HG02610 (cell line): Measurements from ENCODE around the gene NEK6.

Experiments
- ATAC-seq: cut with Tn5 transposase; IDR thresholded peaks from one replicate; pipeline ENCODE4 v1.9.1; 2021; ENCODE audit warnings: mild to moderate bottlenecking, moderate library complexity; ENCODE audit not compliant: unreplicated experiment

NEK6 gene

GRCh38 chr9:124350494-124351263 lies 92.9 kb downstream of the NEK6 start:
- ATAC-seq: no peak

GRCh38 chr9:124351672-124352468 lies 94.1 kb downstream of the NEK6 start:
- ATAC-seq: no peak

DNA sequence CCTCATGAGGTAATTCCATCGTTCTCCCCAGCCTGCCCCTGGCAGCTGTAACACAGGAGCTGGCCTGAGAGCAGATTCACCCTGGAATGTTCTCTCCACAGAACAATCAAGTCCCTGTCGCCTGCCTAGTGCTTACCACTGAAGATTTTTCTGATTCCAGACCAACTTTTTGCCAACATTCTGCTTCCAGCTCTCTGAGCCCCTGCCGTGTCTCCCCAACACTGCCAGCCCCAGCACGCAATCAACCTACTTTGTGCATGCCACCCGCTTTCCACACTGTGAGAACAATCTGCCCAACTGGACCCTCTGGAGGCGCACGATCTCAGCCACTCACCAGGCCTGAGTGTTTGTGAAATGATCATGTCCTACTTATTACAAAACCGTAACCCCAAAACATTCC lies 94.9 kb downstream of the NEK6 start:
- ATAC-seq: no peak

- no peak for ATAC-seq
Measured at GRCh38 chr9:124353166-124353768, 95.5 kb downstream of the NEK6 start.

- no peak for ATAC-seq
Measured at GRCh38 chr9:124353811-124354274, 96.1 kb downstream of the NEK6 start.

- no peak for ATAC-seq
Measured at GRCh38 chr9:124354346-124355038, 96.7 kb downstream of the NEK6 start.

DNA sequence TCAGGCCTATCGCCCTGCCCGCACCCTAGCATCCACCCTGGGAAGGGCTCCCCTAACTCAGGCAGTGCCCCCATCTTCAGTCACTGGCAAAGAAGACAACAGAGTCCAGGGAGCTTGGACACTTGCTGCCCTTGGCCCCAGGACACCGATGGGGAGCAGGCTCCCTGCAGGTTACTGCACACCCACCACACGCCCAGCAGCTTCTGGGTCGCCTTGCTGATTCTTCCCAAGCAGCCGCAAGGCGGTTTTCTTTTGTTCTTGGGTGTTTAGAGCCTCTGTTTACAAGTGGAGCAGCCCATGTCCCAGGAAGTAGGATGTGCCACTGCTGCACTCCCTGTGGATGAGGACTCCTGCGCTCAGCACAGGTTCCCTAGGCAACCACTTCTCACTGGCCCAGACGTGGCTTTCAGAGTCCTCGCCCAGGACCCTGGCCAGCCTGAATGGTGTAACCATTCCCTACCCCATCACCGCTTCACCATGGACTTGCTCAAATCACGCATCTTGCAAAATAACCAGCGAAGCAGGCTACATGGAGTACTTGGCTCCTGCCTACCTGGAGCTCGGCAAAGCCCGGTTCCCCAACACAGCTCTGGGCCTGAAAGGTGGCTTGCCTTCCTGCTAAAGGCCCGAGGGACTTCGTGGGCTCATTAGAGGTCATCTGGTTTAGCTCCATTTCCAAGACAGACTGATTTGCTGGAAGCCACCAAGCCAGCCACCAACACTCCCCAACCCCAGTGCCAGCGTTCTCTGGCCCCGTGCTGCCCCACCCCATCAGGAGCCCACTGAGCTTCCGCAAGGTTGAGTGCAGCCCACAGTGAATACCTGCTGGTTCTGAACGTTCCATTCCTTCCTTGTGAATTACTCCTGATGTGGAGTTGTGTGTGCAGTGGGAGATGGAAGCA lies 97.5 kb downstream of the NEK6 start:
- ATAC-seq: no peak

DNA sequence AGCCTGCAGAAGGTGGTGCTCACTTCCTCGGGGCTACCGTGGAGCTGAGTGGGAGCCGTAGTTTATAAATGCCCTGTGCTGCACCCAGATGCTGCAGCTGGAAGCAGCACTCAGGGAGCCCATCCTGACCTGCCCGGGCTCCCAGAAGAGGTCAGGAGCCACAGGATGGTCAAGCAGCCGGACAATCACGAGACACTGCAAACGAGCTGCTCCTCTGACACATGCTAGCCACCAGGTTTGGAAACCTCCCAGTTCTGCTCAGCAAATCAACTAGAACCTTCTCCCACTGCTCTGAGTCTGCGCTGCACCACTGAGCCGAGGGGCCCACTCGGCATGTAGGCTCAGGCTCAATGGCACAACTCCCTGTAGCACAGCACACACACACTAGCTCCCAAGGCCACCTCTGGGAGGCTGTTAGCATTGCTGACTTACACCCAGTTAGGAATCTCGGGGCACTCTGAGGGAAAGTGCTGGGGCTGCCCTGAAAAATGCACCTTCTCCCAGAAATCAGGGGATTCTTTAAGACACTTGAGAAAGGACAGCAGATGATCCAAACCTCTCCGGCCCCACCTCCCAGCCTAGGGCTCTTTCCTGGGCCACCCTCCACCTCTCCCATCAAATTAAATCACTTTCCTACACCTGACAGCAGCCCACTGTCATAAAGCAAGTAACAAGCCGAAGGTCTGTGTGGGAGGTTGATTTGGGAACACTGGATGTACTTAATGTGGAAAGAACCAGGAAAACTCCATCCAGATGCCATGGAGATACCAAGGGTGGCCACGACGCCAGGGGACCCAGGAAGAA lies 98.4 kb downstream of the NEK6 start:
- no peak for ATAC-seq

DNA sequence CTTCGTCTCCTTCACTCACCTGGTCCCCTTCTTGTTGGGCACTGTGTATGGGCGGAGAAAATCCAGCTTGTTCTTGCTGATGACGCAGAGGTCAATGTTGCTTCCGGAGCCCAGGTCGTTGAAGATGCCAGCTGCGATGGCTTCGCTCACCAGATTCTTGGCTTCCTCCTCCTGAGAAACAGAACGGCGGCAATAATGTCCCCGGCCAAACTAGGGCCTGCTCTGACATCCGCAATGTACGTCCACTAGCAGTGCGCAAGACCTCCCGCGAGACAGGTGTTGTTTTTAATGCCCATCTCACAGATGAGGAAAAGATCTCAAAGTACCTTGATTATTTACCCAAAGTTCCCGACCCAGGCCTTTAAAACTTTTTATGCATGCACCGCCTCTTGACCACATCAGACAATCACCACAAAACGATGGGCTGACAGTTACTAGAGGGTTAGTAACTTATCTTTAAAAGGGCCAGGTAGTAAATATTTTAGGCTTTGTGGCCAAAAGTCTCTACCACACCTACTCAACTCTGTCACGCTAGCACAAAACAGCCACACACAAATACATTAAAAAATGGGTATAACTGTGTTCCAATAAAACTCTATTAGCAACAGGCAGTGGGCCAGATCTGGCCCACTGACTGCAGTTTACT lies 99.1 kb downstream of the NEK6 start:
- no peak for ATAC-seq

GRCh38 chr9:124357721-124358361 lies 100.1 kb downstream of the NEK6 start:
- ATAC-seq: no peak

- ATAC-seq: no peak
Measured at GRCh38 chr9:124358631-124359030, 100.9 kb downstream of the NEK6 start.

GRCh38 chr9:124359426-124359825 lies 101.7 kb downstream of the NEK6 start:
- no peak for ATAC-seq

GRCh38 chr9:124359855-124360678 lies 102.3 kb downstream of the NEK6 start:
- no peak for ATAC-seq

DNA sequence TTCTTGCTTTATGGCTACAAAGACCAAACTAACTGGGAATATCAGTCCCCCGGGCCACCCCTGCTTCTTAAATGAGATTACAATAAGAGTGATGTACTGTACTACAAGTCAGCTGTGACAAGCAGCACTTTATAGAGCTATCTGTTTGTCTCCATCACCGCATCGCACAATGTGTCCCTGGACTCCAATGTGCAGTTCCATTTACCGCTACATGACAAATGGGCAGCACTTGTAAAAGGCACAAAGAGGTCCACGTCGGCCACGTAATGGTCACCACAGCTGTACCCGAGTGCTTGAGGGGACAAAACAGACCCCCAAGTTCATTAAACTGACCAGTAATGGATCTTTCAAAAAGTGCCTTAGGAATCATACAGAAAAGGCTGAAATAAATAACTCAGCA lies 103.4 kb downstream of the NEK6 start:
- ATAC-seq: no peak

DNA sequence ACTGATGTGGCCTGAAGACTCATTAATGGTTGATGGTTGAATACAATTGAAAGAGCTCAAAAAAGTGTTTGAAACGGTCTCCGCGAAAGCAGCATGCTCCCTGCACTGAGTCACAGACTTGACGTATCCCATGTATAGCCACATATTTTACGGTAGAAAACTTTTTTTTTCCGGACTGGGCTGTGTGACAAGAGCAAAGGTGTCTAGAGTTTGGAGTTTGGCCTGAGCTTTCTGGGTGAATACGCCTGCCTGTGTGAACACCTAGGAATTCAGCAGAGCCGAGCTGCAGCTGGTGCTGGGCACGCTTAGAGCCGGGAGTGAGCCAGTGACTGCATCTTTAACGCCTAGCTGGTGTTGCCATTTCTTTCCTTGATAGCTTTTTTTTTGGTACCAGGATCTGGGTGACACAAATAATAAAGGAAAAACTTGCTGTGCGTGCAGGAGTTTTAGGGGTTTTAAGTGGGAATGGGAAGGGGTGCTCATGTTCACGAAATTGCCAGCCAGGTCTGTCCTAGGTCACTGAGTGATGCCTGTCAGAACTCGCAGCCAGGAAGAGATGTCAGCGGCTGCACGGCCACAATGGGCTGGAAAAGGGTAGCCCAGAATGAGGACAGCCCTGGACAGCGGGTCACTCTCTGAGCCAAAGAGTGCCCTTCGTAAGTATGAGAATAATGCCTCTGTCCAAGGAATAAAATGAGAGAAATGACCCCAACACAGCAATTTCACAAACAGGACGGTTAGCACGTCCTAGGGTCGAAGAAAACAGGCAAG lies 105.8 kb downstream of the NEK6 start:
- ATAC-seq: no peak

- ATAC-seq: no peak
Measured at GRCh38 chr9:124364141-124364540, 106.4 kb downstream of the NEK6 start.

- ATAC-seq: no peak
Measured at GRCh38 chr9:124365036-124365435, 107.3 kb downstream of the NEK6 start.
